Chondrocyte (in vitro differentiated cells): Measurements from ENCODE around the gene RAD23B. TPM values are rescaled to one million over a fixed set of nuclear protein-coding genes. Genes with fewer than 3 reads are reported as not detected.

Experiments
- DNase-seq: peaks from one replicate; pipeline ENCODE4 v3.0.0; 2021; ENCODE audit warnings: mixed read lengths, low spot score
- H3K27ac Mint-ChIP-seq: one replicate; pipeline ENCODE4 v1.8.0; 2021; ENCODE audit warnings: mild to moderate bottlenecking, moderate library complexity, mixed read lengths; ENCODE audit not compliant: unreplicated experiment
- H3K27me3 Mint-ChIP-seq: 2 replicates; pipeline ENCODE4 v1.8.0; 2021; ENCODE audit warnings: low read depth, mixed read lengths
- H3K36me3 Mint-ChIP-seq: 2 replicates; pipeline ENCODE4 v1.8.0; 2021; ENCODE audit warnings: low read depth, mixed read lengths
- H3K4me1 Mint-ChIP-seq: 2 replicates; pipeline ENCODE4 v1.8.0; 2021; ENCODE audit warnings: low read depth, mild to moderate bottlenecking, mixed read lengths
- H3K4me3 Mint-ChIP-seq: one replicate; pipeline ENCODE4 v1.8.0; 2021; ENCODE audit warnings: mild to moderate bottlenecking, moderate library complexity, mixed read lengths; ENCODE audit not compliant: unreplicated experiment
- H3K9me3 Mint-ChIP-seq: 2 replicates; pipeline ENCODE4 v1.8.0; 2021; ENCODE audit warnings: low read depth, mixed read lengths
- total RNA-seq: library from RNA; stranded (reverse); gene quantifications from 3 replicates; pipeline ENCODE4 v1.2.1, GENCODE V29; 2021
- TF ChIP-seq, protein P1 (sequence below): fragments of 200-600 bp; sonication (generic); IDR thresholded peaks from 2 replicates; pipeline ENCODE4 v1.5.0; 2021; ENCODE audit warnings: antibody characterized with exemption, mild to moderate bottlenecking, moderate library complexity

Gene RAD23B
- total RNA-seq, 1 donor from 2014 or later: 127 TPM

DNA sequence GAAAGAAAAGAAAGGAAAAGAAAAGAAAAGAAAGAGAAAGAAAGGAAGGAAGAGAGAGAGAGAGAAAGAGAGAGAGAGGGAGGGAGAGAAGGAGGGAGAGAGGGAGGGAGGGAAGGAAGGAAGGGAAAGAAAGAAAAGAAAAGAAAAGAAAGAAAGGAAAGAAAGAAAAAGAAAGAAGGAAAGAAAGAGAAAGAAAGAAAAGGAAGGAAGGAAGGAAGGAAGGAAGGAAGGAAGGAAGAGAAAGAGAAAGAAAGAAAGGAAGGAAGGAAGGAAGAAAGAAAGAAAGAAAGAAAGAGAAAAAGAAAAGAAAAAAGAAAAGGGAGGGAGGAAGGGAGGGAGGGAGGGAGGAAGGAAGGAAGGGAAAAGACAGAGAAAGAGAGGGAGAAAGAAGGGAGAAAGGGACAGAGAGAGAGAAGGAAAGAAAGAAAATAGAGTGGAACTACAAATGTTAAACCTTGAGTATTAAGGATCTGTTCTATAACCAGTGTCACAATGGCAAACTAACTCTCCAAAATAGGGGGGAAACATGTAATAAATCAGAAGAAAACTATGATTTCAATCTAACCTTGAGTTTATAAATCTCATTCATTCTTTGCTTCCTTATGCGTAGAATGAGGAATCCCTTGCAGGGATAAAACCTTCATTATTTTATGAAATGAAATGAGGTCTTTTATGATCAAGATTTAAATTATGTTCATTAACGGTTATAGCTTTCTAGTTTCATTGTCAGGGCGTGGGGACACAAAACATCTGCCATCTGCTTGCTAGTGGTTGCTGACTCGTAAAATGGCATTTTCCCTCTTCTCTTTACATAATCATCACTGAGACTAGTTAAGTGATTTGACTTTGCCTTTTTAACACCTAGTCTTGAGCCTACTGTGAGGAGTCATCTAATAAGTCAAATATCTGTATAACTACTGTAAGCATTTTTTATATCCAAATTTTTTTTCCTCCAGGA is 40.7 kb upstream of the RAD23B start:
- no peak for DNase-seq
- no peaks in the 10 kb centered on the region for H3K9me3 Mint-ChIP-seq
- H3K27me3 Mint-ChIP-seq: no peaks in the 10 kb centered on the region
- peaks cover 16% of the 10 kb centered on the region for H3K4me1 Mint-ChIP-seq
- H3K36me3 Mint-ChIP-seq: no peaks in the 10 kb centered on the region
- no peak overlapping the region for H3K27ac Mint-ChIP-seq
- TF ChIP-seq, protein P1, sequence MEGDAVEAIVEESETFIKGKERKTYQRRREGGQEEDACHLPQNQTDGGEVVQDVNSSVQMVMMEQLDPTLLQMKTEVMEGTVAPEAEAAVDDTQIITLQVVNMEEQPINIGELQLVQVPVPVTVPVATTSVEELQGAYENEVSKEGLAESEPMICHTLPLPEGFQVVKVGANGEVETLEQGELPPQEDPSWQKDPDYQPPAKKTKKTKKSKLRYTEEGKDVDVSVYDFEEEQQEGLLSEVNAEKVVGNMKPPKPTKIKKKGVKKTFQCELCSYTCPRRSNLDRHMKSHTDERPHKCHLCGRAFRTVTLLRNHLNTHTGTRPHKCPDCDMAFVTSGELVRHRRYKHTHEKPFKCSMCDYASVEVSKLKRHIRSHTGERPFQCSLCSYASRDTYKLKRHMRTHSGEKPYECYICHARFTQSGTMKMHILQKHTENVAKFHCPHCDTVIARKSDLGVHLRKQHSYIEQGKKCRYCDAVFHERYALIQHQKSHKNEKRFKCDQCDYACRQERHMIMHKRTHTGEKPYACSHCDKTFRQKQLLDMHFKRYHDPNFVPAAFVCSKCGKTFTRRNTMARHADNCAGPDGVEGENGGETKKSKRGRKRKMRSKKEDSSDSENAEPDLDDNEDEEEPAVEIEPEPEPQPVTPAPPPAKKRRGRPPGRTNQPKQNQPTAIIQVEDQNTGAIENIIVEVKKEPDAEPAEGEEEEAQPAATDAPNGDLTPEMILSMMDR: no peak
- H3K4me3 Mint-ChIP-seq: no peak overlapping the region

DNA sequence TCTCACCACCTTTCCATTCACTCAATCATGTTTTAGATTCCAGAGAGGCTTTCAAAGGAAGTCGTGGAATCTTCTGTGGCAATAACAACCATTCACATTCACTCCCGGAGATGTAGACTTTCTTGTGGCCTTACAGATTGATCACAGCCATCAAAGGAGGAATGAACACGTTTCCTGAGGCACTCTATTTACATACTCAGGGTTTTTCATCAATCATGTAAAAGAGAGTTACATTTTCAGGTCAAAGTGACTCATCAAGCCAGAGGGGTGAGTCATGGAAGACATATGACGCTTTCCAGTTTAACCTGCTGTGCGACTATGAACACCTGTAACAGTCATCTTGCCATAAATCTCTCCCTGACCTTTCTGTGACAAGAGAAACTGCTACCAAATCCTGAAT is 39.3 kb upstream of the RAD23B start:
- Mint-ChIP-seq H3K4me1 (peaks cover 28% of the 10 kb centered on the region), H3K4me3 (no peak overlapping the region), H3K27me3 (no peaks in the 10 kb centered on the region), H3K27ac (no peak overlapping the region), H3K36me3 (no peaks in the 10 kb centered on the region), H3K9me3 (no peaks in the 10 kb centered on the region)
- no peak for DNase-seq
- TF ChIP-seq, protein P1: no peak

DNA sequence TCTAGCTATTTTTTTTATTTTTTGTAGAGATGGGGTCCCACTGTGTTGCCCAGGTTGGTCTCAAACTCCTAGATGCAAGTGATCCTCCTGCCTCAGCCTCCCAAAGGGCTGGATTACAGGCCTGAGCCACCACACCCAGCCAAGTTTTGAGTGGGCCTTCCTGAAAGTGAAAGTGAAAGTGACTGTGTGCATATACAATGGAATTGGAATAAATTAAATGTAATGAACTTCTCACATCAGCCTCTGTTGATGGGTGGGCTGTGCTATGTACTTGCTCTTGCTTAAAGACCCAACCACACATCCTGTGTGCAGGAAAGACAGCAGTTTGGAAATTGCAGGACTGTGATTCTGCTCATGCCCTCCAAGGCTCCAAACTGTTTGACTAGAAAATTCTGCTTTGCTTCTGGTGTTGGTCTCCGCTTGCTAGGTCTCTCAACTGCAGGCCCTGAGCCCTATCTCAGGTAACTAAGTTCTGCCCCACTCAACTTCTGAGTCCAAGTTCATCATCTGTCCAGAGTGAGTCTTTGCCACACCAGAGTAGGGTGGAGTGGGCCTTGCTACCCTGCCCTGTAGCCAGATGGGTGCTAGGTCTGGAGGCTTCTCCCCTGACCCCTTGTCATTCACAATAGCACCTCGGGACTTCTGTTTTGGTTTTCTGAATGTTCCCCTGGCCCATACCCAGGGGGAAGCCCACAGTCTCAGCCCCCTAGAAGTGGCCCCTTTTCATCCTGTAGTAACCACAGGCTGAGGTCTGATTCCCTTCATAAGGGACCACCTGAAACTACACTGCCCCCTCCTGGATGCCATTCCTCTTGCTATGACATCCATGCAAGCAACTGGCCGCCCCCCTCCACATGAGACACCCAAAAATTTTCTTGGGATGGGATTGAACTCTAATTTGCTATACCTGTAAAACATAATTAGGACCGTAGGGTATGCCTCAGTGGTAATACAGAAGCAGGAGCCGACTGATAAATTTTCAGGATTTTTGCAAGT is 36.5 kb upstream of the RAD23B start:
- no peak overlapping the region for H3K4me3 Mint-ChIP-seq
- H3K27me3 Mint-ChIP-seq: no peaks in the 10 kb centered on the region
- no peaks in the 10 kb centered on the region for H3K9me3 Mint-ChIP-seq
- H3K36me3 Mint-ChIP-seq: no peaks in the 10 kb centered on the region
- no peak overlapping the region for H3K27ac Mint-ChIP-seq
- TF ChIP-seq, protein P1: peak; percentile 36
- H3K4me1 Mint-ChIP-seq: peaks cover 51% of the 10 kb centered on the region
- DNase-seq: no peak

DNA sequence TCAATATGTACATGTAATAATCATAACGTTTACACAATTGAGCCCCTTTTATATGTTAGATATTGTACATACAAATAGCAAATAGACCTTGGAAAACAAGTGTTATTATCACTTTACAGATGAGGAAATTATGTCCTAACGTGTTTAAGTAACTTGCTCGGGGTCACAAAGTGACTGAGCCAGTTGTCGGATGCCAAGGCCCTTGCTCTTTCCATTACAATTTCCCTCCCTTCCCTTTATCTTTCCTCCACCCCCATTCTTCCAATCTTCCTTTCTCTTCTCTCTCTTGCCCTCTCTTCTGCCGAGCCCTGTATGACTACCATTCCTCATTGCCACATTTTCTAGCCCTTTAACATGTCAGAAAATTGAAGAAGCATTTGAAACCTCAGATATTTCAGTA is 34.4 kb upstream of the RAD23B start:
- Mint-ChIP-seq H3K4me1 (peaks cover 62% of the 10 kb centered on the region), H3K27me3 (no peaks in the 10 kb centered on the region), H3K9me3 (no peaks in the 10 kb centered on the region), H3K4me3 (peak overlapping the region; percentile 51), H3K36me3 (no peaks in the 10 kb centered on the region), H3K27ac (peak overlapping the region; percentile 99)
- DNase-seq: no peak
- TF ChIP-seq, protein P1: no peak

DNA sequence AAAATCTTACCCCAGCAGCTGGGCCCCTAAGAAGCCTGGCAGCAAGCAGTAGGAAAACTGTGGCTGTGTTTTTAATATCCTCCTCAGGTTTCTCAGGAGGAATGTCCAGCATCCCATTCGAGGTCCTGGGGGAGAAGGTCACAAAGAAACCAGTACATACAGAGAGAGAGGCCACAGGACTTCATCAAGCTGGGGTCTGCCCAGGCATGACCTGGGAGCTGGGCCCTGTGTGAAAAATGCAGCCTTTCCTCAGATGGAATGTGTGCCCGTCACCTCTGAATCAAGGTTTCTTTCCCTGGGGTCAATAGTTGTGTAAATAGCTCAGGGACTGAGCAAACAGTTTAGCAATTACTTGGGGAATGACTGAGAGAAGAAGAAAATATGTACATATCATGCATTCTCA is 33.9 kb upstream of the RAD23B start:
- TF ChIP-seq, protein P1: no peak
- Mint-ChIP-seq H3K27ac (peak overlapping the region; percentile 99), H3K27me3 (no peaks in the 10 kb centered on the region), H3K4me3 (peak overlapping the region; percentile 51), H3K36me3 (no peaks in the 10 kb centered on the region), H3K9me3 (no peaks in the 10 kb centered on the region), H3K4me1 (peaks cover 62% of the 10 kb centered on the region)
- no peak for DNase-seq
